ENCODE measurements around the gene ANKRD11. TPM values are rescaled to one million over a fixed set of nuclear protein-coding genes. Genes with fewer than 3 reads are reported as not detected.
"Not testable (repeated sequence)": the region's sequence is repeated elsewhere in the genome, so short reads cannot be mapped to it uniquely, and the experiment has no call there.

The ANKRD11 gene
- total RNA-seq, 2 experiments from 2014 or later, result 174 to 177 TPM

DNA sequence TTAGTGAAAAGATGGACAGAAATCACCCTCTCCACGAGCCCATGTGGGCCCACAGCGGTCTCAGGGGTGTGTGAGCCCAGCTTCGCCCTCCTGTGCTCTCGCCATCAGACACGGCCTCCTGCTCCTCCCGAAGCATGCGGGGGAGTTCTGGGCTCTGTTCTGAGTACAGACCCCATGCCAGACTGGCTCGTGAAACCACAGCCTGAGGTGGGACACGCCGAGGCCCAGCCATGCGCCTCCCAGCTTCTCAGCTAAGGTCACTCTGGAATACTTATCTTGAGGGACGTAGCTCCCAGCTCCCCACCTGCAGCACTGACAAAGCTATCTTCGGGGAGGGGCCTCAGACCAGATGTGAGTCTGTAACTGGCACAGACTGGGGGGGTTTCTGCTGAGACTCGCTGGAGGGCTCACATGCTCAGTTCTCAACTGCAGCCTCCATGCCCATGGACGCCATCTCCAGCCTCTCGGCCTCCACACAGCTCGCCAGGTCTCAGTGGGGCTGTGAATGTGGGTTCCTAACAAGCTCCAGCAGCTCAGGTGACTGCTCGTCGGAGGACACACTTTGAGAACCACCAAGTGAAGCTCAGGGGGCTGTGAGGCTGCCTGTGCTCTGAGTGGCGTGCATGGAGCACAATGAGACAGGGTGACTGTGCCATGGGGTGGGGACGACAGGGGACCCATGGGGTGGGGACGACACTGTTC, 177.6 kb downstream of the ANKRD11 start:
- peaks cover 73% of the 10 kb centered on the region for H3K4me1 Mint-ChIP-seq (ENCODE audit: low read depth)
- no peak overlapping the region for H3K4me3 Mint-ChIP-seq
- intact Hi-C loops (cut with micrococcal nuclease), result loop anchor here (10.0 kb wide), 1 partner anchor 198 kb away; no protein-coding TSS in a partner anchor
- DNase-seq, result no peak
- no peaks in the 10 kb centered on the region for H3K27me3 Mint-ChIP-seq (ENCODE audit: low read depth)
- no peak overlapping the region for H3K27ac Mint-ChIP-seq
- peaks cover 44% of the 10 kb centered on the region for H3K36me3 Mint-ChIP-seq (ENCODE audit: low read depth)
- H3K9me3 Mint-ChIP-seq, result no peaks in the 10 kb centered on the region
- CTCF ChIA-PET, result no interaction called here

DNA sequence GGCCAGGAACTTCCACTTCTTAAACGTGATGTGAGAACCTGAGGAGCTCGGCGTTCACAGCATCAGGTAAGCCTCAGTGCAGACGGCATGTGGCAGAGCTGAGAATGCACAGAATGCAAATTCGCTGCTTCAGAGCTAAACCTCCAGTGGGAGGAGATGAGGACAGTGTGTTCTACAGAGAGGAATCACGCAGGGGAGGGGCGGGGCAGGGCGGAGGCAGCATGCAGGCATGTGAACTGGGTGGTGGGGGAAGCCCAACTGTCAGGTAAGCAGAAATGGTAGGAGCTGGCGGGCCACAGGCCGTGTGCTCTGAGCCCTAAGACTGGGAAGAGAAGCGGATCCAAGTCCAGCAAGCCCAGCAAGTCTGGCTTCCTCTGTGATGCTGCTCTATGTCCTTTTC, 178.2 kb downstream of the ANKRD11 start:
- H3K4me3 Mint-ChIP-seq, result no peak overlapping the region
- H3K4me1 Mint-ChIP-seq (ENCODE audit: low read depth), result peaks cover 71% of the 10 kb centered on the region
- no peak overlapping the region for H3K27ac Mint-ChIP-seq
- no peak for DNase-seq
- H3K9me3 Mint-ChIP-seq, result no peaks in the 10 kb centered on the region
- CTCF ChIA-PET, result no interaction called here
- no peaks in the 10 kb centered on the region for H3K27me3 Mint-ChIP-seq (ENCODE audit: low read depth)
- peaks cover 46% of the 10 kb centered on the region for H3K36me3 Mint-ChIP-seq (ENCODE audit: low read depth)
- intact Hi-C loops (cut with micrococcal nuclease), result loop anchor here (10.0 kb wide), 1 partner anchor 197 kb away; no protein-coding TSS in a partner anchor

DNA sequence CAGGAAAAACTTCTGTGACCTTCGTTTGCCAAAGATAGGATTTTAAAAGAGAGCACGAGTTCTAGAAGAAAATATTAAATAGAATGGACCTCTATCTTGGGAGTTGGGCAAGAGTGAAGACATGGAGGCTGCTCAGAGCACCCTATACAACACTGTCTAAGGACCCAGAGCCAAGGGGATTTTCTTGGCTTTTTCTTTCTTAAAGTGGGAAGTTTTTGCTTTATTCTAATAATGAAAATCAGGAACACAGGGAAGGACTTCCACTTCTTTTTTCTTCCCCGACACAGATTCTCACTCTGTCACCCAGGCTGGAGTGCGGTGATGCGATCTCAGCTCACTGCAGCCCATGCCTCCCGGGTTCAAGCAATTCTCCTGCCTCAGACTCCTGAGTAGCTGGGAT, 178.7 kb downstream of the ANKRD11 start:
- no peak overlapping the region for H3K4me3 Mint-ChIP-seq
- intact Hi-C loops (cut with micrococcal nuclease), result loop anchor here (10.0 kb wide), 1 partner anchor 197 kb away; no protein-coding TSS in a partner anchor
- CTCF ChIA-PET, result no interaction called here
- H3K9me3 Mint-ChIP-seq, result no peaks in the 10 kb centered on the region
- no peak overlapping the region for H3K27ac Mint-ChIP-seq
- DNase-seq, result no peak
- H3K36me3 Mint-ChIP-seq (ENCODE audit: low read depth), result peaks cover 49% of the 10 kb centered on the region
- H3K27me3 Mint-ChIP-seq (ENCODE audit: low read depth), result no peaks in the 10 kb centered on the region
- peaks cover 70% of the 10 kb centered on the region for H3K4me1 Mint-ChIP-seq (ENCODE audit: low read depth)

- Mint-ChIP-seq H3K36me3 (ENCODE audit: low read depth) (peaks cover 38% of the 10 kb centered on the region), H3K9me3 (no peaks in the 10 kb centered on the region), H3K27me3 (ENCODE audit: low read depth) (no peaks in the 10 kb centered on the region), H3K4me1 (ENCODE audit: low read depth) (peaks cover 51% of the 10 kb centered on the region), H3K27ac (peak overlapping the region; percentile 20), H3K4me3 (no peak overlapping the region)
- CTCF ChIA-PET, result interaction anchor here (0.9 kb wide), 1 partner anchor 161 kb away, joined by 3 read pairs; no protein-coding TSS in a partner anchor
- intact Hi-C loops (cut with micrococcal nuclease), result loop anchor here (10.0 kb wide), 1 partner anchor 195 kb away; no protein-coding TSS in a partner anchor
- DNase-seq, result no peak
These were observed 180.8 kb downstream of the ANKRD11 start for GRCh38 chr16:89309438-89310122.

- CTCF ChIA-PET, result no interaction called here
- peak; percentile 44 for DNase-seq
- H3K27ac Mint-ChIP-seq, result no peak overlapping the region
- no peak overlapping the region for H3K4me3 Mint-ChIP-seq
- H3K27me3 Mint-ChIP-seq (ENCODE audit: low read depth), result no peaks in the 10 kb centered on the region
- no peaks in the 10 kb centered on the region for H3K9me3 Mint-ChIP-seq
- H3K4me1 Mint-ChIP-seq (ENCODE audit: low read depth), result peaks cover 48% of the 10 kb centered on the region
- intact Hi-C loops (cut with micrococcal nuclease), result no loop called here
- H3K36me3 Mint-ChIP-seq (ENCODE audit: low read depth), result peaks cover 40% of the 10 kb centered on the region
These were observed 181.7 kb downstream of the ANKRD11 start for GRCh38 chr16:89308391-89309333.

GRCh38 chr16:89307421-89307805, 182.9 kb downstream of the ANKRD11 start:
- H3K36me3 Mint-ChIP-seq (ENCODE audit: low read depth), result peaks cover 31% of the 10 kb centered on the region
- H3K4me3 Mint-ChIP-seq, result no peak overlapping the region
- CTCF ChIA-PET, result interaction anchor here (0.6 to 0.7 kb wide), 2 partner anchors 121 to 209 kb away, joined by 3 to 6 read pairs; no protein-coding TSS in a partner anchor
- intact Hi-C loops (cut with micrococcal nuclease), result no loop called here
- no peaks in the 10 kb centered on the region for H3K27me3 Mint-ChIP-seq (ENCODE audit: low read depth)
- no peaks in the 10 kb centered on the region for H3K9me3 Mint-ChIP-seq
- H3K4me1 Mint-ChIP-seq (ENCODE audit: low read depth), result peaks cover 43% of the 10 kb centered on the region
- peak overlapping the region; percentile 30 for H3K27ac Mint-ChIP-seq
- DNase-seq, result no peak

DNA sequence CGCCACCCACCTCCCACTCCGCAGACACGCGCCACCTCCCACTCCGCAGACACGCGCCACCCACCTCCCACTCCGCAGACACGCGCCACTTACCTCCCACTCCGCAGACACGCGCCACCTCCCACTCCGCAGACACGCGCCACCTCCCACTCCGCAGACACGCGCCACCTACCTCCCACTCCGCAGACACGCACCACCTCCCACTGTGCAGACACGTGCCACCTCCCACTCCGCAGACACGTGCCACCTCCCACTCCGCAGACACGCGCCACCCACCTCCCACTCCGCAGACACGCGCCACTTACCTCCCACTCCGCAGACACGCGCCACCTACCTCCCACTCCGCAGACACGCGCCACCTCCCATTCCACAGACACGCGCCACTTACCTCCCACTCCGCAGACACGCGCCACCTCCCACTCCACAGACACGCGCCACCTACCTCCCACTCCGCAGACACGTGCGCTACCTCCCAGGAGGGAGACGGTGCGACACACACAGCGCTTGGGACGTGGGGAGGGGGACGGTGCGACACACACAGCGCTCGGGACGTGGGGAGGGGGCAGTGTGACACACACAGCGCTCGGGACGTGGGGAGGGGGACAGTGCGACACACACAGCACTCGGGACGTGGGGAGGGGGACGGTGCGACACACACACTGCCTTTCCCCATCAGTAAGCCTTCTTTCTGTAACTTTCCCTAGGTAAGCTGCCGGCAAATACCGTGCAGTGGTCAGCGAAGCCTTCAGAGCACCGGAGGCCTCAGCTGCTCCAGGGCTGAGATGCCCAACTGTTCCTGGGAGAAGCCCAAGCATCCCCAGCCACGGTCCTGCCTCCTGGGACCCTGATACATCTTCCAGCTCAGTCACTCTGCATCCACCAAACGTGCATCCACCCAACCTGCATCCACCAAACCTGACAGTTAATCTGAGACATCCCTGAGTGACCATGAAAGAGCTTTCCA, 183.6 kb downstream of the ANKRD11 start:
- intact Hi-C loops (cut with micrococcal nuclease); H3K4me3 Mint-ChIP-seq; DNase-seq; H3K27me3 Mint-ChIP-seq (ENCODE audit: low read depth); H3K9me3 Mint-ChIP-seq: not testable (repeated sequence)
- Mint-ChIP-seq H3K27ac (peak overlapping the region; percentile 30), H3K36me3 (ENCODE audit: low read depth) (peaks cover 26% of the 10 kb centered on the region), H3K4me1 (ENCODE audit: low read depth) (peaks cover 43% of the 10 kb centered on the region)
- CTCF ChIA-PET, result interaction anchor here (0.5 to 0.7 kb wide), 3 partner anchors 121 to 209 kb away, joined by 3 to 6 read pairs (median 3); no protein-coding TSS in a partner anchor

- Mint-ChIP-seq H3K9me3 (no peaks in the 10 kb centered on the region), H3K27ac (no peak overlapping the region), H3K4me3 (no peak overlapping the region), H3K27me3 (ENCODE audit: low read depth) (no peaks in the 10 kb centered on the region), H3K4me1 (ENCODE audit: low read depth) (peaks cover 44% of the 10 kb centered on the region), H3K36me3 (ENCODE audit: low read depth) (peaks cover 22% of the 10 kb centered on the region)
- CTCF ChIA-PET, result no interaction called here
- intact Hi-C loops (cut with micrococcal nuclease), result no loop called here
- DNase-seq, result no peak
These were observed 185.2 kb downstream of the ANKRD11 start for GRCh38 chr16:89304941-89305705.

DNA sequence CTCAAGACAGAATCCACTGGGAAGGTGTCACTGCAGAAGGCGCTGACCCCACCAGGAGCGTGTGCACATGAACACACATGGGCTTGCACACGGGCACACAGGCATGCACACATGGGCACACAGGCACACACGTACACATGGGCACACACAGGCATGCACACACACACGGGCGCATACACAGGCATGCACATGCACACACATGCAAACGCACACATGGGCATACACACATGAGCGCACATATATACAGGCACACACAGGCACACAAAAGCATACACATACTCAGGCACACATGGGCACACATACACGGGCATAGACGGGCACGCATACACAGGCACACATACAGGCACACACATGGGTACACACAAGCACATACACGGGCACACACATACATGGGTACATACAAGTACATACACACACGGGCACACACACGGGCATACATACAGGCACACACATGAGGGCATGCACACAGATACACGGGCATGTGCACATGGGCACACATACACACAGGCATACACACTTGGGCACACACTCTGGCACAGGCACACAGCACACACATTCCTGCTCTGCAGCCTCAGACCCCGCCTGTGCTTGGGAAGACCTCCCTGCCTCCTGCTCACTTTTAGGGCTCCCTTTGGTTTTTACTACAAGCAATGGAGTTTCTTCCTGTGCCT, 186.0 kb downstream of the ANKRD11 start:
- Mint-ChIP-seq H3K4me1 (ENCODE audit: low read depth) (peaks cover 36% of the 10 kb centered on the region), H3K4me3 (no peak overlapping the region), H3K27me3 (ENCODE audit: low read depth) (no peaks in the 10 kb centered on the region), H3K36me3 (ENCODE audit: low read depth) (peaks cover 20% of the 10 kb centered on the region), H3K27ac (no peak overlapping the region), H3K9me3 (no peaks in the 10 kb centered on the region)
- intact Hi-C loops (cut with micrococcal nuclease), result no loop called here
- DNase-seq, result no peak
- CTCF ChIA-PET, result interaction anchor here (0.7 to 1.0 kb wide), 2 partner anchors 12 to 17 kb away, joined by 3 to 4 read pairs; no protein-coding TSS in a partner anchor

DNA sequence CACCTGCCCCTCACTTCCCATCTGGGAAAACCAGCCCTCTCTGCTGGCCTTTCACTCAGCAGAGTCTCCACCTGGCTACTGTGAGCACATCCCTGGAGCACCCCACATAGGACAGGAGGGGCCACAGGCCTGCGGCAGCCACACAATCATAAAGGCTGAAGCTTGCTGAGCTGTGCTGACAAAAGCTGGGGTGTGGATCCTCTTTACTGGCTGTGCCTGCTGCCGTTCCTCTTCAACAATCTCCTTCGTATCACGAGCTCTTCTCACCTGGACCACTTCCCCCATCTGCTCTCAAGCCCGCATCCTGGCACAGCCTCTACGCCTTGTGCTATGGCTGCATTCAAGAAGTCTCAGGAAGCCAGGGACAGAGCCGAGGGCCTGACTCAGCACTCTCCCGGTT, 186.7 kb downstream of the ANKRD11 start:
- Mint-ChIP-seq H3K27me3 (ENCODE audit: low read depth) (no peaks in the 10 kb centered on the region), H3K36me3 (ENCODE audit: low read depth) (peaks cover 19% of the 10 kb centered on the region), H3K9me3 (no peaks in the 10 kb centered on the region), H3K4me3 (no peak overlapping the region), H3K27ac (no peak overlapping the region), H3K4me1 (ENCODE audit: low read depth) (peaks cover 34% of the 10 kb centered on the region)
- intact Hi-C loops (cut with micrococcal nuclease), result no loop called here
- CTCF ChIA-PET, result interaction anchor here (0.7 to 1.0 kb wide), 2 partner anchors 13 to 16 kb away, joined by 3 to 4 read pairs; no protein-coding TSS in a partner anchor
- DNase-seq, result no peak
